LNCaP clone FGC (cell line): ENCODE data around the gene EEPD1.
A peak's percentile ranks its signal among the peaks of the same experiment; 100 is the strongest.
"Not testable (repeated sequence)": the region's sequence is repeated elsewhere in the genome, so short reads cannot be mapped to it uniquely, and the experiment has no call there.

ENCODE experiments used
- DNase-seq: peaks from one replicate; pipeline ENCODE4 v3.0.0-alpha.2; 2011; ENCODE audit warnings: low read depth
- H3K4me3 ChIP-seq: 2 replicates; pipeline ENCODE4 v1.5.1; 2011; ENCODE audit warnings: mild to moderate bottlenecking, low read depth, low read length, control low read depth
- TF ChIP-seq, protein P1 (sequence below): IDR thresholded peaks from 2 replicates; pipeline ENCODE4 v1.5.1; 2012; ENCODE audit warnings: mild to moderate bottlenecking; ENCODE audit not compliant: control insufficient read depth, insufficient read depth; ENCODE audit errors: extremely low read depth

Gene EEPD1

DNA sequence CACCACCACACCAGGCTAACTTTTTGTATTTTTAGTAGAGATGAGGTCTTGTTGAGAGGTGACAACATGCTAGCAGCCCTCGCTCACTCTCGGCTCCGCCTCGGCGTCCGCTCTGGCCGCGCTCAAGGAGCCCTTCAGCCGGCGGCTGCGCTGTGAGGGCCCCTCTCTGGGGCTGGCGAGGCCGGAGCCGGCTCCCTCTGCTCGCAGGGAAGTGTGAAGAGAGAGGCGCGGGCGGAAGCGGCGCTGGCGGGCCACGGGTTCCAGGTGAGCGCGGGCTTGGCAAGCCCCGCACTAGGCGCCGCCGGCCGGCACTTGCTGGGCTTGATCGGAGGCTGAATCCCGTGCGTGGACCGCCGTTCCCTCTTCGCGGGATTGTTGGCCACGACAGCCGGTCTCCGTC is 83.0 kb downstream of the EEPD1 start:
- TF ChIP-seq, protein P1, sequence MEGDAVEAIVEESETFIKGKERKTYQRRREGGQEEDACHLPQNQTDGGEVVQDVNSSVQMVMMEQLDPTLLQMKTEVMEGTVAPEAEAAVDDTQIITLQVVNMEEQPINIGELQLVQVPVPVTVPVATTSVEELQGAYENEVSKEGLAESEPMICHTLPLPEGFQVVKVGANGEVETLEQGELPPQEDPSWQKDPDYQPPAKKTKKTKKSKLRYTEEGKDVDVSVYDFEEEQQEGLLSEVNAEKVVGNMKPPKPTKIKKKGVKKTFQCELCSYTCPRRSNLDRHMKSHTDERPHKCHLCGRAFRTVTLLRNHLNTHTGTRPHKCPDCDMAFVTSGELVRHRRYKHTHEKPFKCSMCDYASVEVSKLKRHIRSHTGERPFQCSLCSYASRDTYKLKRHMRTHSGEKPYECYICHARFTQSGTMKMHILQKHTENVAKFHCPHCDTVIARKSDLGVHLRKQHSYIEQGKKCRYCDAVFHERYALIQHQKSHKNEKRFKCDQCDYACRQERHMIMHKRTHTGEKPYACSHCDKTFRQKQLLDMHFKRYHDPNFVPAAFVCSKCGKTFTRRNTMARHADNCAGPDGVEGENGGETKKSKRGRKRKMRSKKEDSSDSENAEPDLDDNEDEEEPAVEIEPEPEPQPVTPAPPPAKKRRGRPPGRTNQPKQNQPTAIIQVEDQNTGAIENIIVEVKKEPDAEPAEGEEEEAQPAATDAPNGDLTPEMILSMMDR = no peak
- no peak for DNase-seq
- no peak overlapping the region for H3K4me3 ChIP-seq

DNA sequence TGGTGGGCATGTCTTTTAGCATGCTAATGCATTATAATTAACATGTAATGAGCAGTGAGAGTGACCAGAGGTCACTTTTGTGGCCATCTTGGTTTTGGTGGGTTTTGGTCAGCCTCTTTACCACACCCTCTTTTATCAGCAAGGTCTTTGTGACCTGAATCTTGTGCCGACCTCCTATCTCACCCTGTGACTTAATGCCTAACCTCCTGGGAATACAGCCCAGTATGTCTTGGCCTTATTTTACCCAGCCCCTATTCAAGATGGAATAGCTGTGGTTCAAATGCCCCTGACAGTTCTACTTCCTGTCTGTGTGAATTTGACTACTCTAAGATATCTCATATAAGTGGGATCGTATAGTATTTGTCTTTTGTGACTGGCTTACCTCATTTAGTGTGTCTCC is 85.1 kb downstream of the EEPD1 start:
- no peak overlapping the region for H3K4me3 ChIP-seq
- TF ChIP-seq, protein P1 = no peak
- DNase-seq = no peak

DNA sequence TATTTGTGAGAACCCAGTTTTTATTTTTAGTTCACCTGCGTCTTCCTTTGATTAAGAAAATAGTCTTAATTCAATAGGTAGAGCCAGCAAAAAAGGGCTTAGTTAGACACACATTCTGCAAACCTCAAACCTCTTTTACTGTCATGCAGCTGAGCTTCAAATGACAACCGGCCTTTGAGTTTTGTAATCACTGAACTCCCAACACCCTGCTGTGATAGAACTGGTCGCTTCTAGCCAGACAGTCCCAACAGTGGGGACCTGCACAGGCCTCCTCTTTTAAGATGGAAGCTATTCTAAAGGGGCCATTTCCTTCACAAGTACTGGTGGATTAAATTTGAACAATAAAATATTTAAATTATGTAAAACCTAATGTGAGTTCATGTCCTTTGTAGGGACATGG is 90.3 kb downstream of the EEPD1 start:
- not testable (repeated sequence) for H3K4me3 ChIP-seq, DNase-seq

DNA sequence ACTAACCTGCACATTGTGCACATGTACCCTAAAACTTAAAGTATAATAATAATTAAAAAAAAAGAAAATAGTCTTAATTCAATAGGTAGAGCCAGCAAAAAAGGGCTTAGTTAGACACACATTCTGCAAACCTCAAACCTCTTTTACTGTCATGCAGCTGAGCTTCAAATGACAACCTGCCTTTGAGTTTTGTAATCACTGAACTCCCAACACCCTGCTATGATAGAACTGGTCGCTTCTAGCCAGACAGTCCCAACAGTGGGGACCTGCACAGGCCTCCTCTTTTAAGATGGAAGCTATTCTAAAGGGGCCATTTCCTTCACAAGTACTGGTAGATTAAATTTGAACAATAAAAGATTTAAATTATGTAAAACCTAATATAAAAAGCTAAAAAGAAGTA is 90.9 kb downstream of the EEPD1 start:
- H3K4me3 ChIP-seq, DNase-seq: not testable (repeated sequence)

DNA sequence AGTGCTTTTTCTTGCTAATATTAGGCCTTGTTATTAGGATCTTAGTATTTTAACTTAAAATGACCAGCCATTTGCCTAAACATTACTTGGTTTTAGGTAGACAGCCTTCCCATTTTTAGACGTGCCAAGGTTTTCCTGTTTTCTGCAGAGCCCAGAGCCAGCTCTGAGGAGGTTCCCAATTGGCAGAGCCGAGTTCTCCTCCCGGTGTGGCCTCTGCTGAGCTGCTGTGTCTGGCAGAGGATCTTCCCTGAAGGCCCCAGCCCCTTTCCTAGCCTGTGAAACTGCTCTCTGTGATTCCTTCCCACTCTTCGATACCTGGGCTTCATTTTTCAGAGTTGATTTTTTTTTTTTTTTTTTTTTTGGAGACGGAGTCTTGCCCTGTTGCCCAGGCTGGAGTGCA is 91.4 kb downstream of the EEPD1 start:
- H3K4me3 ChIP-seq = no peak overlapping the region
- DNase-seq = no peak
- TF ChIP-seq, protein P1 = no peak

DNA sequence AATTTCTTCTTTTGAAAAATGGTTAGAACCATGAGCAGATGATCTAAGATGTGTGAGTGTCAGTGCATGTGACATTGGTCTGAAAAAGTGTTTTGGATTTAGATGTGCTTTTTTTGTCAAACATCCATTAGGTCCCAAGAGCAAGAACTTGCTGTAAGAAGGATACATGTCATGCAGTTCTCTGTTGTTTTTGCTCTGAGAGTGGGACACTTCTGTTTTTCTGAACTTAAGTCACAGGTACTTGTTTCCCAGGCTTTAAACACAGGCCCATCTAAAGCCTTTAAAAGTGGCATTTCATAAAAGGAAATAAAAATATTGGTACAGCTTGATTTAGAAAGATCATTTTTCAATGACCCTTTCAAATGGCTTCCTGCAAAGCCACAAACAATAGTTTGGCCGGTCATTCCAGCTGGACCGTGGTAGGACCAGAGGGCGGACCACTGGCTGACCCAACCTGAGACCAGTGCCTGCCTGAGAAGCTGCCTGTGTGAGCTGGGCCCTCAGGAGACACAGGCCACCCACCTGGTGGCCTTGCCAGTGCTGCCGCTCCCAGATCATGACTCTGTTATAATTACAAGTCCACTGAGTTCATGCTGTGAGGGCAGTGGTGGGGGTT is 92.7 kb downstream of the EEPD1 start:
- TF ChIP-seq, protein P1 = no peak
- no peak for DNase-seq
- no peak overlapping the region for H3K4me3 ChIP-seq

DNA sequence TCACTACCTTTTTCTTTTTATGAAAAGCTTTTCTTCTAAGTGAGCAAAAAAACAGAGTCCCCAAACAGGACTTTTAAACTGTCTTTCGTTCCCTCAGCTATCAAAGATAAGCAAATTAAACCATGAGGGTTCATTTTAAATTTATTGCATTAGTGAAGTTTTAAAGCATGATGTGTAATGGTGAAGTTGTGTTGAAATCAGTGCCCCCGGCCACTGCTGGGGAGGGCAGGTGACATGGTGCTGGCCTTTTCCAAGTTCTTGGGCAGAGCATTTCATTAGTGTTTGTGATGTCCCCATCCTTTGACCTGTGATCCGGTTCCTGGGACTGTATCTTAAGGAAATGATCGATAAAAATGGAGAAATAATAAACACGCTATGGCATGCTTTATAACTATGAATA is 96.0 kb downstream of the EEPD1 start:
- DNase-seq = no peak
- TF ChIP-seq, protein P1 = no peak
- no peak overlapping the region for H3K4me3 ChIP-seq

DNA sequence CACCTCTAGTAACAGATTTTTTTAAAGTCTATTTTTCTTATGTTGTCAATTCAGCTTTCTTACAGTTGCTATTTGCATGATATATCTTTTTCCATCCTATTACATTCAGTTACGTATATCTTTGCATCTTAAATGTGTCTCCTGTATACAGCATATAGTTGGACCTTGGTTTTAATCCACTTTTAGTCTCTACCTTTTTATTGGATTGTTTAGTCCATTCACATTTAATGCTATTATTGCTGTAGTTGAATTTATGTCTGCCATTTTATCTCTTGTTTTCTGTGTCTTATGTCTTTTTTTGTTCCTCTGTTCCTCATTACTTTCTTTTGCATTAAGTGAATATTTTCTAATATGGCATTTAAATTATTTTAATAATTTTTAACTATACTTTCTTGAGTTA is 100.6 kb downstream of the EEPD1 start:
- TF ChIP-seq, protein P1 = no peak
- H3K4me3 ChIP-seq = no peak overlapping the region
- no peak for DNase-seq

DNA sequence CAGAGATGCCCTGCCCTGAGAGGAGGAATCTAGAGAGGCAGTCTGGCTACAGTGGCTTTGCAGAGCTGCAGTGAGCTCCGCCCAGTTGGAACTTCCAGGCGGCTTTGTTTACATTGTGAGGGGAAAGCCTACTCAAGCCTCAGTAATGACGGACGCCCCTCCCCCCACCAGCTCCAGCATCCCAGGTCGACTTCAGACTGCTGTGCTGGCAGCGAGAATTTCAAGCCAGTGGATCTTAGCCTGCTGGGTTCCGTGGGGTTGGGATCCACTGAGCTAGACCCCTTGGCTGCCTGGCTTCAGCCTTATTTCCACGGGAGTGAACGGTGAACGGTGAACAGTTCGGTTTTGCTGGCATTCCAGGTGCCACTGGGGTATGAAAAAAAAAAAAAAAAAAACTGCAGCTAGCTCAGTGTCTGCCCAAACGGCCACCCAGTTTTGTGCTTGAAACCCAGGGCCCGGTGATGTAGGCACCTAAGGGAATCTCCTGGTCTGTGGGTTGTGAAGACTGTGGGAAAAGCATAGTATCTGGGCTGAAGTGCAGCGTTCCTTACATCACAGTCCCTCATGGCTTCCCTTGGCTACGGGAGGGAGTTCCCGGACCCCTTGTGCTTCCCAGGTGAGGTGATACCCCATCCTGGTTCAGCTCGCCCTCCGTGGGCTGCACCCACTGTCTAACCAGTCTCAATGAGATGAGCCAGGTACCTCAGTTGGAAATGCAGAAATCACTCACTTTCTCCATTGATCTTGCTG is 105.6 kb downstream of the EEPD1 start:
- peak; percentile 86 for DNase-seq

More for the DNA sequence above, 105.6 kb downstream of the EEPD1 start:
- H3K4me3 ChIP-seq = not testable (repeated sequence)
